Measurements from ENCODE around the gene DIS3L2.

GRCh38 chr2:231935207-231935524 is 26.3 kb upstream of the DIS3L2 start:
- no peak for TF ChIP-seq CTCF (conservative IDR thresholded peaks at IDR 0.05)
- no peak for TF ChIP-seq EZH2 (IDR thresholded peaks at IDR 0.05; ENCODE audit: low read depth)
